Measurements from ENCODE around the gene GPR3.

The GPR3 gene

DNA sequence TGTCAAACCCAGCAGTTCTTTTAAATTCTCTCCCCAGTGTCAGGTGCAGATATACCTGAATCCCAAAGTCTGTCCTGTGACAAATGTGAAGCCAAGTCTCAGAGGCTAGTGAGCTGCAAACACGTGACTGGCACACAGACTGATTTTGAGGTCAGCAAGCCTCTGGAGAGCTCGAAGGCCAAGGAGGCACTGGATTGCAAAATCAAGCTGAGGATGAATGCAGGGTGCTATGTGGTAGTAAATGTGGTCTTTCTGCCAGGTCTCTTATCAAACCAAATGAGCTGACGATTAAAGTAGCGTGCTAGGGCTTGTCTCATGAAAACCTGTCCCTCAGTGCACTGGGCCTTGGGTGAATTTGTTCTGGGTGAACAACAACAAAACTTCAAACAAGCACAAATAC, 20.6 kb downstream of the GPR3 start:
- no peak for DNase-seq (ENCODE audit: low spot score)
- TF ChIP-seq, protein P1, sequence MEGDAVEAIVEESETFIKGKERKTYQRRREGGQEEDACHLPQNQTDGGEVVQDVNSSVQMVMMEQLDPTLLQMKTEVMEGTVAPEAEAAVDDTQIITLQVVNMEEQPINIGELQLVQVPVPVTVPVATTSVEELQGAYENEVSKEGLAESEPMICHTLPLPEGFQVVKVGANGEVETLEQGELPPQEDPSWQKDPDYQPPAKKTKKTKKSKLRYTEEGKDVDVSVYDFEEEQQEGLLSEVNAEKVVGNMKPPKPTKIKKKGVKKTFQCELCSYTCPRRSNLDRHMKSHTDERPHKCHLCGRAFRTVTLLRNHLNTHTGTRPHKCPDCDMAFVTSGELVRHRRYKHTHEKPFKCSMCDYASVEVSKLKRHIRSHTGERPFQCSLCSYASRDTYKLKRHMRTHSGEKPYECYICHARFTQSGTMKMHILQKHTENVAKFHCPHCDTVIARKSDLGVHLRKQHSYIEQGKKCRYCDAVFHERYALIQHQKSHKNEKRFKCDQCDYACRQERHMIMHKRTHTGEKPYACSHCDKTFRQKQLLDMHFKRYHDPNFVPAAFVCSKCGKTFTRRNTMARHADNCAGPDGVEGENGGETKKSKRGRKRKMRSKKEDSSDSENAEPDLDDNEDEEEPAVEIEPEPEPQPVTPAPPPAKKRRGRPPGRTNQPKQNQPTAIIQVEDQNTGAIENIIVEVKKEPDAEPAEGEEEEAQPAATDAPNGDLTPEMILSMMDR (IDR thresholded peaks at IDR 0.05; ENCODE audit: extremely low read depth, insufficient read depth, missing control alignments) = no peak
- in situ Hi-C loops (cut with MboI; ENCODE audit: low pct_unique_long_range_greater_than_20kb, low sequenced_read_pairs, unreplicated experiment) = no loop called here

DNA sequence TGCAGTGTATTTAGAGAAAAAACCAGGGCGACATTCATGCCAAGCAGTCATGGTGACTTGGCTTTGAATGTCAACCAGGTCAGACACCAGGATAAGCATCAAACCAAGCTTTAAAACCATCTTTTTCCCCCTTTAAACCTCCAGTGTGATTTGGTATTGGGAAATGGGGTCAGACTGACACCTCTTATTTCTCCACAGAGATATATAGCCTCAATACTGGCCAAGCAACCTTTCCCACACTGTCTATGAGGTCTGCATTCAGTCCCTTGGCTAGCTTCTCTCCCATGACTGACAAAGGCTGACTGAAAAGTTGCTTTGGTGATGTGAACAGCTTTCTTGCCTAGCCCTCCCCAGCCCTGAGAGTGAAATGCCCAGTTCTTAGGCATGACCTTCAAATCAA, 21.7 kb downstream of the GPR3 start:
- TF ChIP-seq, protein P1 (IDR thresholded peaks at IDR 0.05; ENCODE audit: extremely low read depth, insufficient read depth, missing control alignments) = no peak
- in situ Hi-C loops (cut with MboI; ENCODE audit: low pct_unique_long_range_greater_than_20kb, low sequenced_read_pairs, unreplicated experiment) = no loop called here
- no peak for DNase-seq (ENCODE audit: low spot score)

DNA sequence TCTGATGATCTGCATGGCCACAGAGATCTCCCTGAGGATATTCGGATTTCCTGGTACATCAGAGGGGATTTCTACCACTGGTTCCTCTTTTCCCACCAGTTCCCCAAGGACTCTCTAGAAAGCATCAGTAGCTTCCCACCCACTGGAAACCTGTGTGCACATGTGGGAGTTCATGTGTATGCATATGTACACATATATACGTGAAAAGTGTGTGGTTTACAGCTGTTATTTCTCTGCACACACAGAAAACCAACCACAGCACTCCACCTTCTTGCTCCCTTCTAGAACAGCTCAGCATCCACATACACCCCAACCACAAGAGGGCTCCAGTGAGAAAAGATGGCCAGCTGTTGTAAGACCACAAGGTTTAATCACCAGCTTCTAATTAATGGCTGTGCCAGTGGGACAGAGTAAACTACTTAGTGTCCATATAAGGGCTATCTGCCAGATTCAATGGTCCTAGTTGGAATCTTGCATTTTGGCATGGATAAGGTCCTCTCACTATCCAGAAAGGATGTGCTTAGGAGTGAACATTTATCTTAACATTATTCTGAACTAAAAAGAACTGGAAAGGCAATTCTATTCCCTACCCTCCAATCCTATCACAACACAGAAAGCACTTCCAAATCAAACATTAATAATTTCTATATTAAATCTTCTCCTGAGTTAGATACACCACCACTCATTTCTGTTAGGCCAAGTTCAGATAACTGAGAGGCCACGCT, 24.1 kb downstream of the GPR3 start:
- in situ Hi-C loops (cut with MboI; ENCODE audit: low pct_unique_long_range_greater_than_20kb, low sequenced_read_pairs, unreplicated experiment) = no loop called here
- TF ChIP-seq, protein P1 (IDR thresholded peaks at IDR 0.05; ENCODE audit: extremely low read depth, insufficient read depth, missing control alignments) = peak; percentile 70

DNA sequence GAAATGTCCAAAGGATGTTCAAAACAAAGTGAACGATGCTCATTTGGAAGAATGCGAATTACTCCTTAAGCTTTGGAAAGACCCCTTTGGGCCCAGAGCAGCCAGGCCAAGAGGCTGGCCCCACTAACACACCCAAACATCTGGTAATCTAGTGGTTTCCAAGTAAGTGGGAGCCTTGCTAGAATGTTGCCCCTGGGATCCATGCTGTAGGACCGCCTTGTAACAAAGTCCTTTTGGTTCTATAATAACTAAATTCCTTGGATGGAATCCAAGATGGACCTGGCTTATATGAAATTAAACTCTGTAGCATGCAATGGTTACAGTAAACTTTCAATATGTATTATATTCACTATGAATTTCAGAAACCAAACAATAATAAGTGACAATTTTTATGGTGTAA, 25.3 kb downstream of the GPR3 start:
- TF ChIP-seq, protein P1 (IDR thresholded peaks at IDR 0.05; ENCODE audit: extremely low read depth, insufficient read depth, missing control alignments) = no peak
- DNase-seq (ENCODE audit: low spot score) = no peak
- in situ Hi-C loops (cut with MboI; ENCODE audit: low pct_unique_long_range_greater_than_20kb, low sequenced_read_pairs, unreplicated experiment) = no loop called here

More for the DNA sequence above, 24.1 kb downstream of the GPR3 start:
- no peak for DNase-seq (ENCODE audit: low spot score)

DNA sequence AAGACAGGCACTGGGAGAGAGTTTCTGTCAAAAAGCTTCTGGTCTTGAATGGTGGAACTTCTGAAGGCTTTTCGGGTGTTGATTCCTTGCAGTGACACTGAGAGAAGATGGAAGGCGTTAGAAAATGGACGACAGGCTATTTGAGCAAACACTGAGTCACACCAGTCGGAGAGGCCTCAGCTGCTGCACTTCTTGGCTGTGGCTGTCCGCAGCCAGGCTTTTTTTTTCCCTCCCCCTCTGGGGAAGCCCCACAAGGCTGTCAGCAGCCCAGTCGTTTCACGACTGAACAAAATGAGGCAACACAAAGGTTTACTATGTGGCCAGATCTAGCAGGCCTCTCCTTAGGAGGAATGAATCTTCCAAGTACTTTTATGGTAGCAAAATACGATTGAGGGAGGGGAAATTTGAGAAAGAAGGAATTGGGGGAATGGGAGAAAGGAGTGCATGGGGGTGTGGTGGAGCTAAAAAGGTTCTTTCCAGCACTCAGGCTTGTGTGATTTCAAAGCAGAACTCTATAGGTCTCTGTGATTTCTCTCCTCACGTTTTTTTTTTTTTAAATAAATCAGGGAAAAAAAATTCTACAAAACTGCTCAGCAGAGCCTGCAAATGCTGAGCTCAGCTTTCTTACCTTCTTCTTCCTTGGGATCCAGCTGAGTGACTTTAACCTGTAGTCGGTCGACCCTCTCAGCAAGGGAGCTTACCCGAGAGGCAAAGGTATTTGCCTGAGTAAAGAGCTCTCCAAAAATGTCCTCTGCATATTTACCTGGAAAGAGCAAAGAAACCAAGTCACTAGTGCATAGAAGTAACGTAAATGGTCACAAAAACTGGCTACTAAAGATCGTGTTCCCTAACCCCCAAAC, 26.1 kb downstream of the GPR3 start:
- peak; percentile 79 for DNase-seq (ENCODE audit: low spot score)
- in situ Hi-C loops (cut with MboI; ENCODE audit: low pct_unique_long_range_greater_than_20kb, low sequenced_read_pairs, unreplicated experiment) = no loop called here
- TF ChIP-seq, protein P1 (IDR thresholded peaks at IDR 0.05; ENCODE audit: extremely low read depth, insufficient read depth, missing control alignments) = no peak

DNA sequence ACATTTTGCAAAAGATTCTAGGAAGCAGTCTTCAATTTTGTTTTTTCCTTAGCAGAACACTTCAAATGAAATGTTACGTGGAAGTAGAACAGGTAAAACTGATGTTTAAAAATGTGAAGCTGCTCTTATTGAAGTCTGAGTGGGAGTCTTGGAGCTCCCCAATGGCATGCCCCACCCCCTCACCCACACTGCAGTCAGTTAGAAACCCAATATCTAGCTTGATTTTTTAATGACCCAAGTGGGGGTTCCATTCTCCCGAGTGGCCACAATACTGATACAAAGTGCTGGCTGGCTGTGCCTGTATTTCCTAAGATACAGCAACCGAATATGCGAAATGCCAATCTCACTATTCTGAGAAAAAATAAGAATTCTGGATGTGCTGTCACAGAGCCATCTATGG, 31.3 kb downstream of the GPR3 start:
- TF ChIP-seq, protein P1 (IDR thresholded peaks at IDR 0.05; ENCODE audit: extremely low read depth, insufficient read depth, missing control alignments) = no peak
- no peak for DNase-seq (ENCODE audit: low spot score)
- in situ Hi-C loops (cut with MboI; ENCODE audit: low pct_unique_long_range_greater_than_20kb, low sequenced_read_pairs, unreplicated experiment) = no loop called here

All from GM13977 (cell line).